HepG2 (cell line): ENCODE results near the gene TBC1D4. TPM values are rescaled to one million over a fixed set of nuclear protein-coding genes. Genes with fewer than 3 reads are reported as not detected.

ENCODE experiments used
- FOXO1 ChIP-seq: sonication (generic); formaldehyde crosslinking; IDR thresholded peaks from 2 replicates; pipeline ENCODE4 v1.4.0; 2020; ENCODE audit warnings: missing genetic modification reagents
- GMEB2 ChIP-seq: IDR thresholded peaks from 2 replicates; pipeline ENCODE4 v1.6.1; 2016; ENCODE audit warnings: missing biosample characterization, missing genetic modification reagents, low read depth
- HOXA5 ChIP-seq: sonication (generic); formaldehyde crosslinking; IDR thresholded peaks from 2 replicates; pipeline ENCODE4 v1.4.0; 2020; ENCODE audit warnings: missing genetic modification reagents
- KMT2B ChIP-seq: IDR thresholded peaks from 2 replicates; pipeline ENCODE4 v1.6.1; 2016; ENCODE audit warnings: missing genetic modification reagents, missing compliant biosample characterization
- MAX ChIP-seq: IDR thresholded peaks from 2 replicates; pipeline ENCODE4 v1.6.1; 2012; ENCODE audit warnings: inconsistent platforms
- MED1 ChIP-seq: sonication (generic); formaldehyde crosslinking; IDR thresholded peaks from 2 replicates; pipeline ENCODE4 v1.4.0; 2020; ENCODE audit warnings: missing genetic modification reagents
- MTA1 ChIP-seq: sonication (generic); formaldehyde crosslinking; IDR thresholded peaks from 2 replicates; pipeline ENCODE4 v1.4.0; 2020; ENCODE audit warnings: missing genetic modification reagents, mild to moderate bottlenecking, borderline replicate concordance
- NCOA1 ChIP-seq: sonication (generic); formaldehyde crosslinking; IDR thresholded peaks from 2 replicates; pipeline ENCODE4 v1.9.0; 2021; ENCODE audit warnings: missing genetic modification reagents
- NFKBIZ ChIP-seq: IDR thresholded peaks from 2 replicates; pipeline ENCODE4 v1.6.1; 2018; ENCODE audit warnings: missing genetic modification reagents, missing compliant biosample characterization
- TBP ChIP-seq: sonication (generic); formaldehyde crosslinking; IDR thresholded peaks from 2 replicates; pipeline ENCODE4 v1.5.0; 2020; ENCODE audit warnings: missing genetic modification reagents
- THRA ChIP-seq: sonication (generic); formaldehyde crosslinking; IDR thresholded peaks from 2 replicates; pipeline ENCODE4 v1.4.0; 2020; ENCODE audit warnings: missing genetic modification reagents, borderline replicate concordance
- XRCC5 ChIP-seq: fragments of 200-400 bp; formaldehyde crosslinking; optimal IDR thresholded peaks from 2 replicates; pipeline ENCODE3; 2017; ENCODE audit warnings: mild to moderate bottlenecking, low read length
- ZFX ChIP-seq: sonication (generic); formaldehyde crosslinking; IDR thresholded peaks from 2 replicates; pipeline ENCODE4 v1.4.0; 2020; ENCODE audit warnings: mild to moderate bottlenecking, low read depth, missing genetic modification reagents, moderate library complexity
- ZNF776 ChIP-seq: sonication (generic); formaldehyde crosslinking; IDR thresholded peaks from 2 replicates; pipeline ENCODE4 v1.4.0; 2020; ENCODE audit warnings: mild to moderate bottlenecking, missing genetic modification reagents
- ZNF891 ChIP-seq: sonication (generic); formaldehyde crosslinking; IDR thresholded peaks from 2 replicates; pipeline ENCODE4 v1.5.0; 2020; ENCODE audit warnings: mild to moderate bottlenecking, missing genetic modification reagents
- polyA plus RNA-seq, 8 experiments: library from polyadenylated mRNA; depleted of rRNA in 3 of 8; stranded (reverse) in 7 of 8; unstranded in 1 of 8; fragments of >200 nt; fragmentation: Illumina TruSeq in 4 of 8; extraction: Trizol in 4 of 8; gene quantifications; 2 replicates each; pipeline versions ENCODE4 v1.2.1 to v1.2.3, GENCODE V29; 2011 to 2016; ENCODE audit warnings: low read depth in 4 of 8, missing spikeins in 1 of 8, mixed read lengths in 1 of 8; ENCODE audit not compliant: insufficient read depth in 1 of 8
- total RNA-seq, 5 experiments: library from RNA; depleted of rRNA; stranded (reverse); fragments of >200 nt; fragmentation: Illumina TruSeq; extraction: Trizol; gene quantifications; 2 replicates each; pipeline ENCODE4 v1.2.3, GENCODE V29; 2016; ENCODE audit warnings: low read depth in 1 of 5
- TF ChIP-seq, protein P1 (sequence below): sonication (generic); formaldehyde crosslinking; IDR thresholded peaks from 2 replicates; pipeline ENCODE4 v1.9.0; 2021; ENCODE audit warnings: missing genetic modification reagents, mild to moderate bottlenecking, borderline replicate concordance
- TF ChIP-seq, protein P2 (sequence below): sonication (generic); formaldehyde crosslinking; conservative IDR thresholded peaks from 2 replicates; pipeline ENCODE4 v1.4.0; 2020; ENCODE audit warnings: missing genetic modification reagents
- TF ChIP-seq, protein P3 (sequence below): sonication (generic); formaldehyde crosslinking; IDR thresholded peaks from 2 replicates; pipeline ENCODE4 v1.4.0; 2020; ENCODE audit warnings: low read depth, missing genetic modification reagents
- TF ChIP-seq, protein P4 (sequence below): sonication (generic); formaldehyde crosslinking; IDR thresholded peaks from 2 replicates; pipeline ENCODE4 v1.8.0; 2022; ENCODE audit warnings: mild to moderate bottlenecking, missing genetic modification reagents, moderate library complexity

TBC1D4 gene
- total and polyA plus RNA-seq, 2 of the 13 experiments (the other 11 are each of a cell fraction or from before 2014, with no cell fraction given), result 35.9 to 64.4 TPM

GRCh38 chr13:75480671-75481175 is 1.2 kb downstream of the TBC1D4 start (continued):
- TF ChIP-seq XRCC5, result peak; percentile 24
- TF ChIP-seq ZNF776 (CRISPR knock-in tag), result no peak
- peak; percentile 14; the same call in 1 of the 2 replicates for TF ChIP-seq HOXA5
- no peak for TF ChIP-seq THRA (CRISPR knock-in tag)
- TF ChIP-seq NCOA1, result no peak
- TF ChIP-seq, protein P1, sequence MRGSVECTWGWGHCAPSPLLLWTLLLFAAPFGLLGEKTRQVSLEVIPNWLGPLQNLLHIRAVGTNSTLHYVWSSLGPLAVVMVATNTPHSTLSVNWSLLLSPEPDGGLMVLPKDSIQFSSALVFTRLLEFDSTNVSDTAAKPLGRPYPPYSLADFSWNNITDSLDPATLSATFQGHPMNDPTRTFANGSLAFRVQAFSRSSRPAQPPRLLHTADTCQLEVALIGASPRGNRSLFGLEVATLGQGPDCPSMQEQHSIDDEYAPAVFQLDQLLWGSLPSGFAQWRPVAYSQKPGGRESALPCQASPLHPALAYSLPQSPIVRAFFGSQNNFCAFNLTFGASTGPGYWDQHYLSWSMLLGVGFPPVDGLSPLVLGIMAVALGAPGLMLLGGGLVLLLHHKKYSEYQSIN (CRISPR knock-in tag), result no peak
- TF ChIP-seq, protein P2, sequence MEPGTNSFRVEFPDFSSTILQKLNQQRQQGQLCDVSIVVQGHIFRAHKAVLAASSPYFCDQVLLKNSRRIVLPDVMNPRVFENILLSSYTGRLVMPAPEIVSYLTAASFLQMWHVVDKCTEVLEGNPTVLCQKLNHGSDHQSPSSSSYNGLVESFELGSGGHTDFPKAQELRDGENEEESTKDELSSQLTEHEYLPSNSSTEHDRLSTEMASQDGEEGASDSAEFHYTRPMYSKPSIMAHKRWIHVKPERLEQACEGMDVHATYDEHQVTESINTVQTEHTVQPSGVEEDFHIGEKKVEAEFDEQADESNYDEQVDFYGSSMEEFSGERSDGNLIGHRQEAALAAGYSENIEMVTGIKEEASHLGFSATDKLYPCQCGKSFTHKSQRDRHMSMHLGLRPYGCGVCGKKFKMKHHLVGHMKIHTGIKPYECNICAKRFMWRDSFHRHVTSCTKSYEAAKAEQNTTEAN (CRISPR knock-in tag), result peak; percentile 92
- TF ChIP-seq TBP, result no peak
- TF ChIP-seq MAX, result peak; percentile 66
- TF ChIP-seq GMEB2 (CRISPR knock-in tag), result no peak
- TF ChIP-seq MTA1 (CRISPR knock-in tag), result peak; percentile 79; the same call in 1 of the 2 replicates
- no peak for TF ChIP-seq FOXO1 (CRISPR knock-in tag)
- TF ChIP-seq, protein P3, sequence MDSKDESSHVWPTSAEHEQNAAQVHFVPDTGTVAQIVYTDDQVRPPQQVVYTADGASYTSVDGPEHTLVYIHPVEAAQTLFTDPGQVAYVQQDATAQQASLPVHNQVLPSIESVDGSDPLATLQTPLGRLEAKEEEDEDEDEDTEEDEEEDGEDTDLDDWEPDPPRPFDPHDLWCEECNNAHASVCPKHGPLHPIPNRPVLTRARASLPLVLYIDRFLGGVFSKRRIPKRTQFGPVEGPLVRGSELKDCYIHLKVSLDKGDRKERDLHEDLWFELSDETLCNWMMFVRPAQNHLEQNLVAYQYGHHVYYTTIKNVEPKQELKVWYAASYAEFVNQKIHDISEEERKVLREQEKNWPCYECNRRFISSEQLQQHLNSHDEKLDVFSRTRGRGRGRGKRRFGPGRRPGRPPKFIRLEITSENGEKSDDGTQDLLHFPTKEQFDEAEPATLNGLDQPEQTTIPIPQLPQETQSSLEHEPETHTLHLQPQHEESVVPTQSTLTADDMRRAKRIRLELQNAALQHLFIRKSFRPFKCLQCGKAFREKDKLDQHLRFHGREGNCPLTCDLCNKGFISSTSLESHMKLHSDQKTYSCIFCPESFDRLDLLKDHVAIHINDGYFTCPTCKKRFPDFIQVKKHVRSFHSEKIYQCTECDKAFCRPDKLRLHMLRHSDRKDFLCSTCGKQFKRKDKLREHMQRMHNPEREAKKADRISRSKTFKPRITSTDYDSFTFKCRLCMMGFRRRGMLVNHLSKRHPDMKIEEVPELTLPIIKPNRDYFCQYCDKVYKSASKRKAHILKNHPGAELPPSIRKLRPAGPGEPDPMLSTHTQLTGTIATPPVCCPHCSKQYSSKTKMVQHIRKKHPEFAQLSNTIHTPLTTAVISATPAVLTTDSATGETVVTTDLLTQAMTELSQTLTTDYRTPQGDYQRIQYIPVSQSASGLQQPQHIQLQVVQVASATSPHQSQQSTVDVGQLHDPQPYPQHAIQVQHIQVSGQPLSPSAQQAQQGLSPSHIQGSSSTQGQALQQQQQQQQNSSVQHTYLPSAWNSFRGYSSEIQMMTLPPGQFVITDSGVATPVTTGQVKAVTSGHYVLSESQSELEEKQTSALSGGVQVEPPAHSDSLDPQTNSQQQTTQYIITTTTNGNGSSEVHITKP (CRISPR knock-in tag), result 0 out of 2 replicates have a peak, but pooled peaks have one; percentile 29
- TF ChIP-seq, protein P4, sequence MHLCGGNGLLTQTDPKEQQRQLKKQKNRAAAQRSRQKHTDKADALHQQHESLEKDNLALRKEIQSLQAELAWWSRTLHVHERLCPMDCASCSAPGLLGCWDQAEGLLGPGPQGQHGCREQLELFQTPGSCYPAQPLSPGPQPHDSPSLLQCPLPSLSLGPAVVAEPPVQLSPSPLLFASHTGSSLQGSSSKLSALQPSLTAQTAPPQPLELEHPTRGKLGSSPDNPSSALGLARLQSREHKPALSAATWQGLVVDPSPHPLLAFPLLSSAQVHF (CRISPR knock-in tag), result no peak
- TF ChIP-seq NFKBIZ, result no peak
- TF ChIP-seq MED1 (CRISPR knock-in tag), result peak; percentile 17; the same call in 1 of the 2 replicates
- no peak for TF ChIP-seq ZFX (CRISPR knock-in tag)
- peak; percentile 74 for TF ChIP-seq ZNF891 (CRISPR knock-in tag)
- peak; percentile 50; the same call in 1 of the 2 replicates for TF ChIP-seq KMT2B (CRISPR knock-in tag)
